Activated CD4-positive, alpha-beta T cell treated with anti-CD3 and anti-CD28 coated beads, Interleukin-2, amount 50 U/mL, for 16 hours (primary cell): ENCODE results near the gene ERICH4.
"Not testable (repeated sequence)": the region's sequence is repeated elsewhere in the genome, so short reads cannot be mapped to it uniquely, and the experiment has no call there.

Experiments used
- DNase-seq: peaks from one replicate; pipeline ENCODE4 v3.0.0-alpha.2; 2020

The ERICH4 gene

GRCh38 chr19:41442473-41443355 lies at the start of gene ERICH4:
Gene ERICH4, plus strand, starts transcription at chr19:41443156. Its CDS starts 14 bp downstream, at chr19:41443170.
- no peak for DNase-seq

DNA sequence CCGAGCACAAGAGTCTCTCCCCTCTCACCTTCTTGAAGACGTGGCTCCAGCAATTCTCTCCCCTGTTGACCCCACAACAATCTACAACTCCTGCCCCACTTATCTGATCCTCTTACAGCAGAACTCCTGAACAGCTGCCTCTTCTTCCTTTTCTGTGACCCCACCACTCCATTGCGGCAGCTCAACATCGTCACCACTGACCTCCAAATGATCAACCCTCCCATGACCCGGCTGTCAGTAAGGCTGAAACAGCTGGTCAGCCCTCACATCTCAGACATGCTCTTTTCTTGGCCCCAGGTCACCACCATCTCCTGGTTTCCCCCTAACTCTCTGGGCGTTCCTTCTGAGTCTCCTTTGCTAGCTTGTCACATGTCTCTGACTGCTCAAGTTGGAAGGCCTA lies 47.6 kb upstream of the ERICH4 start:
- no peak for DNase-seq

DNA sequence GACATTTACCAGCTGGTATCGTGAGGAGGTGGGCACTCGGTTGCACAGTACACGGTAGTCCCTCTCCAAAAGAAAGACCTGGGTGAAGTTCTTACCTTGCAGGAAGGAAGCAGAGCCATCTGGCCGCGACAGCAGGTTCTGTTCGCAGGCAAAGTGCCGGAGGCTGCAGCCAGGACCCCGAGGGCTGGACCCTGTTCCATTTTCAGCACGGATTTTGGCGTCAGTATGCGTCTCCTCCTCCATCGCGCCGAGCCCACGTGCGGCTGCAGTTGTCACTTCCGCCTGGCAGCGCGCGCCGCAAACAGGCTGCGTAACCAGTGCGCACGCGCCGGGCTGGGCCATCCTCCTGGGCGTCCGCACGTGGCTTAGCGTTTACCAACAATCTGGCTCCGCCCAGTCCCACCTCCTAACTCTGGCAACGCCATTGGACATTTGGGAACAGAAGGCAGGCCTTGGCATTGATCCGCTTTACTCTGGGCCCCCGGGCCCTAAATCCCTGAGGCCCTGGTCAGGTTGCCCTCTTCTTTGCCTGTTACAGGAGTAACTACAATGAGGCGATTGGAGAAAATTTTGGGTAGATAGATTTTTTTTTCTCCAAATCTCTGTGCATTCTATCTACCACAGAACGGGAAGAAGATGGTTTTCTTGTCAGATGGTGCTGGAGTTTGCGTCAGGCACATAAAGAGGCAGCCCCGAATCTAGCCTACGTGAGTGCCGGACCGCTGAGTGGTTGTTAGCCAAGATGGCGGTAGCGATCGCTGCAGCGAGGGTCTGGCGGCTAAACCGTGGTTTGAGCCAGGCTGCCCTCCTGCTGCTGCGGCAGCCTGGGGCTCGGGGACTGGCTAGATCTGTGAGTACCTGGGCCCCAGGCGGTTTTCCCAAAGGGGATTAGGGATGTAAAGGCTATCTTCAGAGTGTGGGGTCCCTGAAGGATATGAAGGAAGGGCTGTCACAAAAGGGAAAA lies 45.6 kb upstream of the ERICH4 start, which contains the start of the genes BCKDHA and EXOSC5:
TSS of gene BCKDHA (plus strand) at position 733 of the 964 bp plus-strand sequence. CDS start at position 743, 10 bp downstream.
TSS of gene EXOSC5 (minus strand) at position 274 of the 964 bp plus-strand sequence. CDS start at position 243, 31 bp downstream.
- peak; percentile 99 for DNase-seq

- DNase-seq = no peak
Observed at GRCh38 chr19:41398050-41398418, 44.9 kb upstream of the ERICH4 start.

DNA sequence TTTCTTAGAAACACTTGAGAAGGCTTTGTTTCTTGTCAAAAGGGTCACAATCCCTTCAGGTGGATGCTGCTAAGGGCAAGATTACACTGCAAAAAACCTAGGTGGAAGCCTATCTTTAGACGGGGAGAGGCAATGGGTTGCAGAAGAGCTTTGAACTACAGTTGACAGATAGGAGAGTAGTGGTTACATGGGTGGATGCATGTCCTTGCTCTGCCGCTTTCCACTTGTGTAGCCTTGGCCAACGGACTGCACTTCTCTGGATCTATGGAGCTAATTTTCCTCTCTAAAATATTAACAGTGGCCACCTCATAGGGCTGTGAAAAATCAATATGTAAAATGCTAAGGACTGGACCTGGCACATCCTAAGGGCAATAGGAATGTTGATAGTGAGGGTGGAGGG lies 44.4 kb upstream of the ERICH4 start:
- no peak for DNase-seq

GRCh38 chr19:41399091-41399490 lies 43.9 kb upstream of the ERICH4 start:
- no peak for DNase-seq

DNA sequence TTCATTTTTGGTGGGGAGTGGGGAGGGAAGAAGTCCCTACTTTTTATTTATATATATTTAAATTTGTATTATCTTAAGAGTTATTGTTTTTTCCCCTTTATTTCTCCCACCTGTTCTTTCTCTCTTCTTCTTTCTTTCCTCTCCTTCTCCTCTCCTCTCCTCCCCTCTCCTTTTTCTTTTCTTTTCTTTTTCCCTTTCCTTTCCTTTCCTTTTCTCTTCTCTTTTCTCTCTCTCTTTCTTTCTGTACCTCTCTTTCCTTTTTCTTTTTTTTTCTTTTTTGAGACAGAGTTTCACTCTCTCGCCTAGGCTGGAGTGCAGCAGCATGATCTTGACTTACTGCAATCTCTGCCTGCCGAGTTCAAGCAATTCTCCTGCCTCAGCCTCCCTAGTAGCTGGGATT lies 43.4 kb upstream of the ERICH4 start:
- DNase-seq = no peak

DNA sequence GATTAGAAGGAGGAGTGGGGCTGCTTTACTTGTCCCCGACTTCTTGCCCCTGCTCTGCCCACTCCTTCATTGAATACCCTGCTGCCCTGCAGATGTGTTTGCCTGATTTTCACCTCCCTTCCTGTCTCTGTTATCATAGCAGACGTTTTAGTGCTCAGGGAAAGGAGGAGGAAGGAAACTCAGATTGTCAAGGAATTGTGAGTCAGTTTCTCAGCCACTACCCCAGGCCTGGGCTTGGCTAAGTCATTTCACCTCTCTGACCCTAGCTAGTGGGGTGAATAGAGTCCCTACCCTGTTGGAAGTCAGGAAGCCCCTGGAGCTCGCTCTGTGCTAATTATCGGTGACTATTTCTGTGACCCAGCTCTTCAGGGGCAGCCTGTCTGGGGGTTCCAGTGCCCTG lies 41.5 kb upstream of the ERICH4 start:
- no peak for DNase-seq

DNA sequence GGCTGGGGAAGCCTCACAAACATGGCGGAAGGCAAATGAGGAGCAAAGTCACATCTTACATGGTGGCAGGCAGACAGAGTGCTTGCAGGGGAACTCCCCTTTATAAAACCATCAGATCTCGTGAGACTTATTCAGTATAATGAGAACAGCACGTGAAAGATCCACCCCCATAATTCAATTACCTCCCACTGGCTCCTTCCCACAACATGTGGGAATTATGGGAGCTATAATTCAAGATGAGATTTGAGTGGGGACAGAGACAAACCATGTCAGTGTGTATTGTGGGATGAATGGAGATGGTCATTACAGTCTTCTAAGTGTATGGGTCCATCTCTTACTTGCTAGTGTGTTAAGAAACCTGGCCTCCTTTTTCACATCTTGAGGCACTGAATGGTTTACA lies 40.9 kb upstream of the ERICH4 start:
- DNase-seq = no peak

- DNase-seq = no peak
Observed at GRCh38 chr19:41403181-41403970, 39.6 kb upstream of the ERICH4 start.

GRCh38 chr19:41405776-41406175 lies 37.2 kb upstream of the ERICH4 start:
- DNase-seq = no peak

DNA sequence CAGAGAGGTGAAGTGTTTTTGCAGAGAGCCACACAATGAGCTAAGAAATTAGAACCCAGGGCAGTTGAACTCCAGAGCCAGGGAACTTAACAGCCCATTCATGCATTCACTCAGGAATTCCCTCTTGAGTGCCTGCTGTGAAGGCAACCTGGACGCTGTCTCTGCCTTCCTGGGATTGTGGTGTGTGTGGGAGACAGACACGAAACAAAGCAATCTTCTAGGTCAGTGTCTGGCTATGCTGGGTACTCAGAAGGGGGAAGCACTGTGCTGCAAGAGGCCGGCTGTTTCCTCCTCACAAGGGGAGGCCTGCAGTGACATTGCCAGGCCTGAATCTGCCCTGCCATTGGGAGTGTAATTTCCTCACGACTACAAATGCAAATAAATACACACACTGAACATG lies 35.7 kb upstream of the ERICH4 start:
- DNase-seq = no peak

- no peak for DNase-seq
Observed at GRCh38 chr19:41408256-41408655, 34.7 kb upstream of the ERICH4 start.

GRCh38 chr19:41408846-41409245 lies 34.1 kb upstream of the ERICH4 start:
- DNase-seq = not testable (repeated sequence)

DNA sequence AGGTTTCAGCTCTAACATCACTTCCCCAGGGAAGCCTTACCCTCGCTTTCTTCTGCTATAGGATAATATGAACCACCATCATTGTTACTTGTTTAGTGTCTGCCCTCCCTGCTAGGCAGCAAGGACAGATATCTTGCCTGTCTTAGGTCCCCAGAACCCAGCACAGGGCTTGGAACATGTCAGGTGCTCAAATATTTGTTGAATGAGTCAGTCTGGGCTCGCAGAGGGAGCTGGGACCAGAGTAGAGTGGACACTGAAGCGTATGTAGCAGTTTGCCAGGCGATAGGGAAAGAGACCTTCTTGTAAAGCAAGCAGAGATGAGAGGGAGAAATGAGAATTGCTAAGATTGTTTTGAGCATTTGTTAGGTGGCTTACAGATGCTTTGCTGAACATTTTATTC lies 33.7 kb upstream of the ERICH4 start:
- no peak for DNase-seq

GRCh38 chr19:41410336-41411054 lies 32.5 kb upstream of the ERICH4 start:
- no peak for DNase-seq

DNA sequence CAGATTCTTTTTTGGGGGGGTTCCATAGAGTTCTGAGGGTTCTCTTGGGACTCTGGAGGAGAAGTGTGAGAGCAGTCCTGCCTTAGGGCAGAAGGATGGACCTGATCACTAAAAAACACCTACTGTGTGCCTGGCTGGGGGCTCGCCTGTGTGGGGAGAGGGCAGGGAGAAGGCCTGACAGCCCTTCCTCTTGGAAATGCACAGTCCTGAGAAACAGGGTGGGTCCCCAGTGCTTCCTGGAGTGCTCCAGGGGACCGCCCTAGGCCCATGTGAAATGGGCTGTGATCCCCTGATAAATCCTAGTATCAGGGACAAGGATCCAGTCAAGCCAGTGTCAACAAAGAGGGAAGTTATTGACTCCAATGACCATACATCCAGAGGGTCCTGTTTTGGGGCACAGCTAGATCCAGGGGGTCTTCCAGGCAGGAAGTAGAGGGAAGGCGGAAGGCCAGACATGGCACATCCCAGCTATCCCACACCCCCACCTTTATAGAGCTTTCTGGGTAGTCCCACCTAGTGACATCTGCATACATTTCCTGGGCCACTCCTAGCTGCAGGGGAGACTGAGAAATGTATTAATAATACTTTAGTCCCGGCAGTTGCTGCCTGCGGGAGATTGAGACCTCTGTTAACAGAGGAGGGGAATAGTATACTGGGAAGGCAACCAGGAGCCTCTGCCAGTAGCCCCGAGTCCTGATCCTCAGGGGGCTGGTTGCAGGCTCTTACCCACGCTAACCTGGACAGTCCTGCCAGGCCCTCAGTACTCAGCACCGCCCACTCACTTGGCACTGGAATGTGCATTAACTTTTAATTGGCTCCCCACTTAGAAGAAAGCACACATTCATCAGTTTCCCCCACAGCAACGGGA lies 31.6 kb upstream of the ERICH4 start:
- DNase-seq = no peak

DNA sequence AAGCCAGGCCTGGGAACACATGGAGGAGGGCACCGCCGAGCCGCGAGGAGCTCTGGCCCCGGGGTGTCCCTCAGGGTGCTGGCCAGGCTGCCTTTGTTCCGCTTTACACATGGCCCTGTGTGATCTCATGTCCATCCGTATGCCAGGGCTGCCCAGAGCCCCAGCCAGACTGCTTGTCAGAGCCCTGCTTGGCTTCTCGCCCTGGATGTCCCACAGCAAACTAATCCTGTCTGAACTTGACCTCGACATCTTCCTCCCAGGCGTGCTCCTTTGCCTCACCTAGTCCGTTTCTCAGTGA lies 31.0 kb upstream of the ERICH4 start:
- DNase-seq = no peak

GRCh38 chr19:41412953-41413352 lies 30.0 kb upstream of the ERICH4 start:
- DNase-seq = no peak

DNA sequence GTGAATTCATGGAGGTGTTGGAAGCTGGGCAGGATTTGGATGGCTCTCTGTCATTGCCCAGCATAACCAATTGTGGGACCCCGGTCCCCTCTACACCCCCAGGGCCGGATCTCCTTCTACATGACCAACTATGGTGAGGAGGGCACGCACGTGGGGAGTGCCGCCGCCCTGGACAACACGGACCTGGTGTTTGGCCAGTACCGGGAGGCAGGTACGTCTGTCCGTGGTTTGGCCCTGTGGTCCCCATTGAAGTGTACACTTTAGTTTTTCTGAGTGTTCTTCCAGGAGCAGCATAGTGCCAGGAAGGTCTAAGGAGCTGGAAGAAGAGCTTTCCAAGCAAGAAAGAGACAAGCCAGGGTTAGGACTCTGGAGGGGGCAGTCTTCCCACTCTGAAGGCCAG lies 29.0 kb upstream of the ERICH4 start:
- no peak for DNase-seq

DNA sequence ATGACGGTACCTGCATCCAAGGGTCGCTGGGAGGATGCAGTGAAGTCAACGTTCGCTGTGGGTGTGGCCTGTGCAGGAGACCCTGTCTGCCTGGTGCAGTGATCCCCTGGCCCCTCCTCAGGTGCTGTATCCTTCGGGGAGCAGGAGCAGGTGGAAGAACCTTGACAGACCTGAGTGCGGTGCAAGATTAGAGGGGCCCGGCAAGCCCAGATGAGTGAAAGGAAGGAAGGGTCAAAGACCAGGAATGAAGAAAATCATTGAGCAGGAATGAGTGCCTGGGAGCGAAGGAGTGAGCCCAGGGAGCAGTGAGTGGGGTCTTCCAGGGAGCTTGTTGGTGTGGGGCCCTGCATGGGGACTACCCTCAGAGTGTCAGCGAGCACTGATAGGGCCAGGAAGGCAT lies 28.5 kb upstream of the ERICH4 start:
- DNase-seq = no peak
